Astrocyte of the cerebellum (primary cell): Measurements from ENCODE around the gene CLEC4M.

Experiments
- DNase-seq: peaks from one replicate; pipeline ENCODE4 v3.0.0-alpha.2; 2011; ENCODE audit warnings: low read depth
- H3K4me3 ChIP-seq: 2 replicates; pipeline ENCODE4 v1.5.1; 2011; ENCODE audit warnings: mild to moderate bottlenecking, low read depth, low read length, moderate library complexity
- in situ Hi-C: cut with HindIII; loops from 2 replicates; pipeline ENCODE4 v1.10.0; 2017; ENCODE audit warnings: low sequenced_read_pairs
- TF ChIP-seq, protein P1 (sequence below): IDR thresholded peaks from 2 replicates; pipeline ENCODE4 v1.5.1; 2012; ENCODE audit warnings: low read length, low read depth, moderate library complexity, mild to moderate bottlenecking; ENCODE audit errors: missing control alignments

Gene CLEC4M

GRCh38 chr19:7733376-7733775 lies 29.7 kb upstream of the CLEC4M start:
- no peak overlapping the region for H3K4me3 ChIP-seq
- DNase-seq: no peak
- TF ChIP-seq, protein P1, sequence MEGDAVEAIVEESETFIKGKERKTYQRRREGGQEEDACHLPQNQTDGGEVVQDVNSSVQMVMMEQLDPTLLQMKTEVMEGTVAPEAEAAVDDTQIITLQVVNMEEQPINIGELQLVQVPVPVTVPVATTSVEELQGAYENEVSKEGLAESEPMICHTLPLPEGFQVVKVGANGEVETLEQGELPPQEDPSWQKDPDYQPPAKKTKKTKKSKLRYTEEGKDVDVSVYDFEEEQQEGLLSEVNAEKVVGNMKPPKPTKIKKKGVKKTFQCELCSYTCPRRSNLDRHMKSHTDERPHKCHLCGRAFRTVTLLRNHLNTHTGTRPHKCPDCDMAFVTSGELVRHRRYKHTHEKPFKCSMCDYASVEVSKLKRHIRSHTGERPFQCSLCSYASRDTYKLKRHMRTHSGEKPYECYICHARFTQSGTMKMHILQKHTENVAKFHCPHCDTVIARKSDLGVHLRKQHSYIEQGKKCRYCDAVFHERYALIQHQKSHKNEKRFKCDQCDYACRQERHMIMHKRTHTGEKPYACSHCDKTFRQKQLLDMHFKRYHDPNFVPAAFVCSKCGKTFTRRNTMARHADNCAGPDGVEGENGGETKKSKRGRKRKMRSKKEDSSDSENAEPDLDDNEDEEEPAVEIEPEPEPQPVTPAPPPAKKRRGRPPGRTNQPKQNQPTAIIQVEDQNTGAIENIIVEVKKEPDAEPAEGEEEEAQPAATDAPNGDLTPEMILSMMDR: no peak
- in situ Hi-C loops: no loop called here

DNA sequence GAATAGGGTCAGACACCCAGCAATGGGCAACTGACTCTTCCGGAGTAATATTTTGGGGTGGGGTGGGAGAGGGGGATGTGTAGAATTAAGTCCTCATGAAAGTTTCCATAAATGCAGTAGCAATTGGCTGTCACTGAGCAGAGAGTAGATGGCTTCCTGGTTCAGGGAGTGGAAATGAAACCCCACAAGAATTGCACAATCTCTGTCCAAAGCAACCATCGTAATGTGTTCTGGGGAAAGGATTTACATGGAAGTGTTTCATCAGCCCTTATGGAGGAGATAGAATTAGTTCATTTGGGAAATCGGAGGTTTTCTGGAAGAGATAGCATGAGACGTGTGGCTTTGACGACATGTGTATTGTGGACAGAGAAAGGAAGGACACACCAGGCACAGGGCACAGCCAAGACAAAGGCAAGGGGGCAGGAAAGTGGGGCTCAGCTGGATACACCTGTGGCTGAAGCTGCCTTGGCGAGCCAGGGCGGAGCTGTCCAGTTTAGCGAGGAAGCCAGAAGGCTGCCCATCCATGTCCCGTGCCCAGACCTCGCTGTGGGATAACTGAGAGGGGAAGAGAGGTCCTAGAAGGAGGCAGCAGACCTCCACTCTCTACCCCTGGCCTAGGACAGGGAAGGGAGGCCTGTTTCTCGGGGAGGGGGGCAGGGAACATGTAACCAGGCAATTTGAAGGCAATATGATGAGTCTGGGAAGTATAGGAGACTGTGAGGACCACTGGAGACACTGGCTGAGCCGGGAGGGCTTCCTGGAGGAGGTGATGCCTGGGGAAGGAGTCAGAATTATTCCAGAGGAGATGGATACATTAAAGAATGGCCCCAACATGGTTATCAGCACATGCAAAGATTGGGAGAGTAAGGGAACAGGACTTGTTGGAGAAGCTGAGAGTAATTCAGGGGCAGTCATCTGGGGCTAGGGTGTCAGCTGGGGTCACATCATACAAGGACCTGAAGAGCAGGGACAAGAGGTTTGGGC lies 28.5 kb upstream of the CLEC4M start:
- in situ Hi-C loops: no loop called here
- no peak overlapping the region for H3K4me3 ChIP-seq
- TF ChIP-seq, protein P1: no peak
- no peak for DNase-seq

GRCh38 chr19:7736148-7736547 lies 26.9 kb upstream of the CLEC4M start:
- in situ Hi-C loops: no loop called here
- DNase-seq: no peak
- TF ChIP-seq, protein P1: no peak
- no peak overlapping the region for H3K4me3 ChIP-seq

GRCh38 chr19:7737215-7737614 lies 25.8 kb upstream of the CLEC4M start:
- DNase-seq: no peak
- in situ Hi-C loops: no loop called here
- TF ChIP-seq, protein P1: no peak
- no peak overlapping the region for H3K4me3 ChIP-seq

GRCh38 chr19:7738023-7738422 lies 25.0 kb upstream of the CLEC4M start:
- in situ Hi-C loops: no loop called here
- DNase-seq: no peak
- H3K4me3 ChIP-seq: no peak overlapping the region
- TF ChIP-seq, protein P1: no peak

DNA sequence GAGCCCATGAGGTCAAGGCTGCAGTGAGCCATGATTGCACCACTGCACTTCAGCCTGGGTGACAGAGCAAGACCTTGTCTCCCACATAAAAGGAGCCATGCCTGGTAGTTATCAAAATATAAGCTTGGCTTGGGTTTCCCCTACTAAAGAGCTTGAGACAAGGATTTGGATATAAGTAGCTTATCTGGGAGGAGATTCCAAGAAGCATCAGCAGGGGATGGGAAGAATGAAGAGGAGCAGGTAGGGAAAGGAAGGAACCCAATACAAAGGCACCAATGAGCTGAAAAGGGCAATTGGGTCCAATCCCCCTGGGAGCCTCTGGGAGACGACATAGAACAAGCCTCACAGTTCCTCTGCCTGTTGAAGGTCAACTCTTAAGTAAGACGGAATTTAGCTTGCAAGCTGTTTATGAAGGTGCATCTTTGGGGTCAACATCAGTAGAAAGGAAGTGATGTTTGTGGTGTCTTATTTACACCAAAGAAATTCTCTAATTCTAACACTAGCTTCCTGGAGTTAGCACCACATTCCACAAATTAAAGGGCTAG lies 23.8 kb upstream of the CLEC4M start:
- no peak for DNase-seq
- TF ChIP-seq, protein P1: no peak
- in situ Hi-C loops: no loop called here
- H3K4me3 ChIP-seq: no peak overlapping the region
